D721Med (cell line): ENCODE data around the gene HSPA12B.

Experiments
- DNase-seq: peaks from one replicate; pipeline ENCODE4 v3.0.0; 2011; ENCODE audit warnings: low spot score; ENCODE audit not compliant: insufficient read length
- FAIRE-seq: peaks from 2 replicates; lab custom pipeline; 2011; peaks lifted over from hg19 to GRCh38; lab: Jason Lieb, UNC
- CTCF ChIP-seq: IDR thresholded peaks from 2 replicates; pipeline ENCODE4 v1.5.1; 2012; ENCODE audit warnings: mild to moderate bottlenecking, control low read depth; ENCODE audit not compliant: insufficient read depth; ENCODE audit errors: missing control alignments

HSPA12B gene

GRCh38 chr20:3753501-3754275 lies 21.2 kb downstream of the HSPA12B start:
- DNase-seq = no peak
- no peak for FAIRE-seq
- TF ChIP-seq CTCF = no peak

- no peak for TF ChIP-seq CTCF
- no peak for FAIRE-seq
- DNase-seq = no peak
These were observed 21.8 kb downstream of the HSPA12B start for GRCh38 chr20:3754276-3754630.

GRCh38 chr20:3755269-3755668 lies 22.8 kb downstream of the HSPA12B start:
- TF ChIP-seq CTCF = no peak
- FAIRE-seq = no peak
- no peak for DNase-seq

- no peak for TF ChIP-seq CTCF
- FAIRE-seq = no peak
- DNase-seq = no peak
These were observed 23.5 kb downstream of the HSPA12B start for GRCh38 chr20:3755814-3756480.

GRCh38 chr20:3757268-3757667 lies 24.8 kb downstream of the HSPA12B start:
- no peak for FAIRE-seq
- DNase-seq = no peak
- TF ChIP-seq CTCF = no peak

GRCh38 chr20:3758566-3758965 lies 26.1 kb downstream of the HSPA12B start:
- FAIRE-seq = no peak
- TF ChIP-seq CTCF = no peak
- DNase-seq = no peak

- DNase-seq = no peak
- no peak for TF ChIP-seq CTCF
- no peak for FAIRE-seq
These were observed 26.9 kb downstream of the HSPA12B start for GRCh38 chr20:3759316-3759823.
